Thyroid gland (tissue), 4 donors: ENCODE results near the gene TCERG1L.

Experiments used
- POLR2A ChIP-seq, 2 donors: fragments of 450-650 bp; IDR thresholded peaks; one replicate each; pipeline ENCODE4 v1.6.1; 2017; ENCODE audit warnings: antibody characterized with exemption in 2 of 2, mild to moderate bottlenecking in 2 of 2, moderate library complexity in 1 of 2
- TF ChIP-seq, protein P1 (sequence below), 6 experiments: fragments of 200-600 bp in 3 of 6; fragments of 450-650 bp in 3 of 6; sonication (generic) in 3 of 6; IDR thresholded peaks; one replicate each; pipeline ENCODE4 v1.5.1; 2016 to 2019; ENCODE audit warnings: antibody characterized with exemption in 6 of 6, mild to moderate bottlenecking in 2 of 6, inconsistent platforms in 1 of 6, moderate library complexity in 1 of 6

- TF ChIP-seq, protein P1, sequence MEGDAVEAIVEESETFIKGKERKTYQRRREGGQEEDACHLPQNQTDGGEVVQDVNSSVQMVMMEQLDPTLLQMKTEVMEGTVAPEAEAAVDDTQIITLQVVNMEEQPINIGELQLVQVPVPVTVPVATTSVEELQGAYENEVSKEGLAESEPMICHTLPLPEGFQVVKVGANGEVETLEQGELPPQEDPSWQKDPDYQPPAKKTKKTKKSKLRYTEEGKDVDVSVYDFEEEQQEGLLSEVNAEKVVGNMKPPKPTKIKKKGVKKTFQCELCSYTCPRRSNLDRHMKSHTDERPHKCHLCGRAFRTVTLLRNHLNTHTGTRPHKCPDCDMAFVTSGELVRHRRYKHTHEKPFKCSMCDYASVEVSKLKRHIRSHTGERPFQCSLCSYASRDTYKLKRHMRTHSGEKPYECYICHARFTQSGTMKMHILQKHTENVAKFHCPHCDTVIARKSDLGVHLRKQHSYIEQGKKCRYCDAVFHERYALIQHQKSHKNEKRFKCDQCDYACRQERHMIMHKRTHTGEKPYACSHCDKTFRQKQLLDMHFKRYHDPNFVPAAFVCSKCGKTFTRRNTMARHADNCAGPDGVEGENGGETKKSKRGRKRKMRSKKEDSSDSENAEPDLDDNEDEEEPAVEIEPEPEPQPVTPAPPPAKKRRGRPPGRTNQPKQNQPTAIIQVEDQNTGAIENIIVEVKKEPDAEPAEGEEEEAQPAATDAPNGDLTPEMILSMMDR (IDR thresholded peaks at IDR 0.05), result no peak
- TF ChIP-seq POLR2A (IDR thresholded peaks at IDR 0.05), result no peak
These were observed 226.8 kb downstream of the TCERG1L start for GRCh38 chr10:131084791-131085090.
